Frontal cortex (tissue), 4 donors: ENCODE data around the gene NUP133. TPM values are rescaled to one million over a fixed set of nuclear protein-coding genes. Genes with fewer than 3 reads are reported as not detected.
A peak's percentile ranks its signal among the peaks of the same experiment; 100 is the strongest.
"Not testable (repeated sequence)": the region's sequence is repeated elsewhere in the genome, so short reads cannot be mapped to it uniquely, and the experiment has no call there.

ENCODE experiments used
- DNase-seq, 2 donors: peaks; one replicate each; pipeline ENCODE4 v3.0.0; 2012; ENCODE audit warnings: low spot score in 2 of 2
- FAIRE-seq: peaks from 2 replicates; lab custom pipeline; 2012; peaks lifted over from hg19 to GRCh38; lab: Jason Lieb, UNC
- total RNA-seq: library from RNA; depleted of rRNA; stranded (reverse); fragments of >200 nt; gene quantifications from one replicate; pipeline ENCODE4 v1.2.3, GENCODE V29; 2014
- donor health status: control.
- donor health status: control.
- donor health status: control.

Gene NUP133
- total RNA-seq, 1 donor from 2014 or later: 65.6 TPM

DNA sequence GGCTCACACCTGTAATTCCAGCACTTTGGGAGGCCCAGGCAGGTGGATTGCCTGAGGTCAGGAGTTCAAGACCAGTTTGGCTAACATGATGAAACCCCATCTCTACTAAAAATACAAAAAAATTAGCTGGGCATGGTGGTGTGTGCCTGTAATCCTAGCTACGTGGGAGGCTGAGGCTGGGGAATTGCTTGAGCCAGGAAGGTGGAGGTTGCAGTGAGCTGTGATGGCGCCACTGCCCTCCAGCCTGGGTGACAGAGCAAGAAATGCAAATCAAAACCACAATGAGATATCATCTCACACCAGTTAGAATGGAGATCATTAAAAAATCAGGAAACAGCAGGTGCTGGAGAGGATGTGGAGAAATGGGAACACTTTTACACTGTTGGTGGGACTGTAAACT lies 3.1 kb upstream of the NUP133 start:
- not testable (repeated sequence) for FAIRE-seq, DNase-seq

DNA sequence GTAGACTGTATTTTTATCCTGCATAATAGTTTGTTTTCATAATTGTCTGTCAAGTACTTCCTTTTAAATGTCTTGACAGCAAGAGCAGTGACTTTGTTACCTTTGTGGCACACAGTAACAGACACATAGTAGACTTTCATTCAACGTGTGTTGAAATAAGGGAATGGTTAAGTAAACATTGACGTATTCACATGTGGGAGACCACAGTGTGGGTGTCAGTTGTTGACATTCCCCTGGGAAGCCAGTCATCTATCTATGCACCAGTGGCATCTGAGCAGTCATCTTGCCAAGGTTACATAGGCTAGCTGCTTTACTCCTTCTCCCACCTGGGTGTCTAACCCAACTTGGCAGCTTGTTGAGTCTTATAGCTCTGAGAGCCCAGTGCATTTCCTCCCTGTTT lies 1.4 kb upstream of the NUP133 start:
- DNase-seq (no peak), FAIRE-seq (no peak)

DNA sequence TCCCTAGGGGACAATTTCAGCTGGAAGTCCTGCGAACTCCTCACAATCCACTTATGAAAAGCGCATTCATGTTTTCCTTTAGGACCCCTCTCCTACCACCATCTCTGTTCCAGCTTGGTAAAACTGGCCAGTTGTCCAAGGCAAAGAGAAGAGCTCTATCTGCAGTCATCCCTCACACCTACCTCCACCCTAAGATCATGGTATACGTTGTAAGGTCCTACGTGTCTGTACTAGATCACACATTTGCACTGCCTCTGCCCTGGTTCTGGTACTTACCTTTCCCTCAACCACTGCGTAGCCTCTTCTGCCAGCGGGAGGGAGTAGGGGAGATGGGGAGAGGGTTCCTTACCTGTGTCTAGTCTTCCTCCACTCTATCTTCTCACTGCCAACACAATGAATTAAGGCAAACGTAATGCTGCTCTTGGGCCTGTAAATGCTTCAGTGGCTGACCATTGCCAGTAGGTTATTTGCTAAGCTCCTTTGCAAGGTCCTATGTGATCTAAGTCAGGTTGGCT lies 739 bp upstream of the NUP133 start:
- FAIRE-seq (no peak), DNase-seq (no peak)

DNA sequence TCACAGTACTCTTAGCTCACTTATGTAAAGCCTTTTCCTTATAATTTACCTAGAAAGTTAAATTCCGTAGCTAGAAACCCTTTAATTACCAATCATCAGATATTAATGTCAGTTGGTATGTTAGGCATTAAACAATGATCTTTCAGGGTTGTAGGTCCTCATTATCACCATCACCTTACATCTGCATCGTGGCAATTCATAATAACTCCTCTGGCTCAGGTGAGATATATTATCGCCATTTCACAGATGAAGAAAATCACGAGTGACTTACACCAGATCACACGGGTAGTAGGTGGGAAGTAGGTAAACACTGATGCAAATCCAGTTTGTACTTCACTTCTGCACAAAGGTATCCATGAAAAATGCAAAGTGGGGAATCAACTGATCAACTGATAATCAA lies 639 bp downstream of the NUP133 start:
- no peak for DNase-seq
- FAIRE-seq: no peak

DNA sequence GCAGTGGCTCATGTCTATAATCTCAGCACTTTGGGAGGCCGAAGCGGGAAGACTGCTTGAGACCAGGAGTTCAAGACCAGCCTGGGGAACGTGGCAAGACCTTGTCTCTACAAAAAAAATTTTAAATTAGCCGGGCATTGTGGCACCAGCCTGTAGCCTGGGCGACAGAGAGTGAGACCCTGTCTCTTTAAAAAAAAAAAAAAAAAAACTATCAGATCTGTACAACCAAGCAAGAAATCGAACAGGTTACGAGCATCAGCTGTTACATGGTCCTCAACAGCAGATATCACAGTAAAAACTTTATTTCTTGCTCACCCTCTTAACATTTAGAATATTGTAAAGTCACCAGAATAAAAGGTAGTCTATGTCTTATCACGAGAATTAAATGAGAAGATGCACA lies 1.5 kb downstream of the NUP133 start:
- no peak for DNase-seq

DNA sequence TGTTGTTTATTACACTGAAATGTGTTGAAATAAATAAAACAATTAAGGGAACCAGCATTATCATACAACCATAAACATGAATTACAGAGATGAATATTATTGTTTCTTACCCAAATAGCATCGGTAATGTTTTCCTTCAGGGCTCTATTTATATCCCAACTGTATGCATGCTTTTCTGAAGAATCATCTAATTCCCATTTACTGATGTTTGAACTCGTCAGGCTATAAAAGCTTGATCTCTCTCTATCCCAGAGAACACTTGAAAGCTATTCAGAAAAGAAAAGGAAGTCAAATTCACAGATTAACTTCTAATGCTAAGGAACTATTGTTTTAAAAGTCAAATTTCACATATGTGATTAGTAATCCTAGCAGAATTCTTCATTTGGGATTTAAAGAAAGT lies 12.4 kb downstream of the NUP133 start:
- FAIRE-seq: no peak
- DNase-seq: no peak

More for the DNA sequence above, 1.5 kb downstream of the NUP133 start:
- no peak for FAIRE-seq

DNA sequence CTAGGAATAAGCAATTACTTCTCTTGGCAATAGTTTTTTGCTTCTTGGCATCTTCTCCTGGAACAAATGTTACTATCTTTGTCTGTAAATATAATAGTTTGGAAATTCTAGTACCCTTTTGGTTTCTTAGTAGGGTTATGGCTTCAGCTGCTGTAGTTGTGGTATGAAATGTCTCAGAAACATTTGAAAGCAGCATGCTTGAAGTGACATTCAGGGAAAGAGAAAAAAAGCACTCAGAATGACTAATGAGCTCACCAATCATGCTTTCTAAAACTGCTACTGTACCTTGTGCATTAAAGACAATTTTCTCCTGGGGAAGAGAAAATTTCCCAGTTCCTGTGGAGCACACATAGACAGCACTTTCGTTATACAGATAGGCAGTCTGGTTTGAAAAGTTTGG lies 21.0 kb downstream of the NUP133 start:
- no peak for FAIRE-seq
- DNase-seq: no peak

DNA sequence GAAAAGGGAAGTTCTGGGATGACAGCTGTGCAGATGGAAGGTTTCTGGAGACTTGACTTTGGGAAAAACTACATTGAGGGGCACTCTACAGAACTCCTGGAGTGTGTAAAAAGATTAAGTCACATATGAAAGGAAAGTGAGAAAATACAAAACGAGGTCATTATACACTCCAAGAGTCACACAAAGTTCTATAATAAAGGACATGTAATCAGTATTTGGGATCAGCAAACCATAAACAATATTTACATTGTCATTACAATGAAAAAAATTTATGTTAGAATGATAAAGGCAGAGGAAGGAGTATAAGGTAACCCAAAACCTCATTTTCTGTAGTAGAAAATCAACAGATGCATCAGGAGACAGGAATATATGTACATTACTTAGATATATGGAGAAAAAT lies 22.8 kb downstream of the NUP133 start:
- FAIRE-seq (no peak), DNase-seq (no peak)

DNA sequence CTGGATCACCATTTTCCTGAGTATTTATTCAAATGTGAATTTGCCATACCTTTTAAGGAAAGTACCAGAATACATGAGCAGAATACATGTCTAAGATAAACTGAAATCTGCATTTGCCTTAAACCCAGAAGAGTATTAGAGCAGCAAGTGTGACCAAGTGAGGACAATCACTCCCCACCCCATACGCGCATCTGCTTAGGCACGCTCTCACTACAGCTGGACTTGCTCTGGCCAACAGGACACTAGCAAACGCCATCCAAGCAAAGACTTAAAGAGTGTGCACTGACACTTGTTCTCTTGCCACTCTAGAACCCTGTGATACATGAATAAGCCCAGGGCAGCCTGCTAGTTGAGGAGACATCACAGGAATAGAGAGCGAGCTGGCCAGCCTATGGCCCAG lies 25.6 kb downstream of the NUP133 start:
- DNase-seq (no peak), FAIRE-seq (no peak)

DNA sequence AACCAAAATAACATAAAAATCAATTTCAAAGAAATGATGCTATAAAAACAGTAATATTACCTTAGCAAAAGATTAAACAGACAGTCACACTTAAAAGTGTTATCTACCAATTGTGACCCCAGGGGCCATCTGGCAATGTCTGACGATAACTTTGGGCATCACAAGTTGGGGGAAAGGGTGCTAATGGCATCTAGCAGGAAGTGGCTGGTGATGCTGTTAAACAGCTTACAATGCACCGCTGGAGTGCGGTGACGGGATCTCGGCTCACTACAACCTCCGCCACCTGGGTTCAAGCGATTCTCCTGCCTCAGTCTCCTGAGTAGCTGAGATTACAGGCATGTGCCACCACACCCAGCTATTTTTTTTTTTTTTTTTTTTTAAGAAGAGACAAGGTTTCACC lies 27.6 kb downstream of the NUP133 start:
- DNase-seq (no peak), FAIRE-seq (no peak)

DNA sequence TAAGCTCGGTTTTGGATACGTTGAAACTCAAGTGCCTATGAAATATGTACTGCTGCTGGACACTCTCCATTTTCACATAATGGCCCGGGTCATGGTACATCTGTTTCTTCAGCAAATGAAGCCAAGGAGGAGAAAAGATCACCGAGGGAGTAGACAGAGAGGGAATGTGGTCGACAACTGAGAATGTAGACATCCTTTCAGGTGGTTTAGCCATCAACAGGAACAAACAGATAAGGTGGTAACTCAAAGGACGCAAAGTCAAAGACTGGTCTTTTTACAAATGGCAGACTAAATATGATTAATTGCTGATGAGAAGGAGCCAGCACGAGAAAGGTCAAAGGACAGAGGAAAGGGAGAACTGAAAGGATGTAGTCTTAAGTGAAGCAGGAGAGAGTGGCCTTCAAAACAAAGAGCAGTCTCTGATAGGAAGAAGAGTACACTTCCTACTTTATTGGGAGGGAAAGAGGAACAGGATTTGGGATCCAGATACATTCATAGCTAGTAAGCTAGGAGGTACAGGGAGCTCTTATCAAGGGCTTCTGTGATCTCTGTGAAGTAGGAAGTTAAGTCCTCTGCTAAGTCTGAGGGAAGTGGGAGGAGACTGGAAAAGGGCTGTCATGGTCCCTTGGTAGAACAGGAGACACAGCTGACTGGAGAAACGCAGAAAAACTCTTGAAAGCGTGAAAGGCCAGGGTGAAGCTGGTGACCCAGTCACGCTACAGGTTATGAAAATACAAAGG lies 28.3 kb downstream of the NUP133 start:
- no peak for FAIRE-seq
- no peak for DNase-seq

DNA sequence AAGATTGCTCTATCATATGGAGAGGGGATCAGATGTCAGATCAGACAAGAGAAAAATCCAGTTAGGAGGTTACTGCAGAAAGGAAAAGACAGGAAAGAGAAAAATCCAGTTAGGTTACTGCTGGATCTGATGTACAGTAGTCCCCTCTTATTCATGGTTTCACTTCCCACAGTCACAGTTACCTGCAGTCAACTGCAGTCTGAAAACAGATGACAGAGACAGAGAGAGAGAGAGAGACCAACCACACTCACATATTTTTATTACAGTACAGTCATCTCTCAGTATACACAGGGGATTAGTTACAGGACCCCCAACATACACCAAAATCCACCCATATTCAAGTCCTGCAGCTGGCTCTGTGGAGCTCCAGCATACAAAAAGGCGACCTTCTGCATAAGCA lies 29.3 kb downstream of the NUP133 start:
- FAIRE-seq (no peak), DNase-seq (no peak)

DNA sequence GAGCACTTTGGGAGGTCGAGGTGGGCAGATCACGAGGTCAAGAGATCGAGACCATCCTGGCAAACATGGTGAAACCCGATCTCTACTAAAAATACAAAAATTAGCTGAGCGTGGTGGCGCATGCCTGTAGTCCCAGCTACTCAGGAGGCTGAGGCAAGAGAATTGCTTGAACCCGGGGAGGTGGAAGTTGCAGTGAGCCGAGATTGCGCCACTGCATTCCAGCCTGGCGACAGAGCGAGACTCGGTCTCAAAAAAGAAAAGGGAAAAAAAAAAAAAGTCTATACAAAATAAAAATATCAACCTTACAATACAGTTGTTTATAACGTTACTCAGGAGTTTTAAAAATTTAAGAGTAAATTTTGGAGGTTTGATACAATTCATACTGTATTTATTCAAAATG lies 32.3 kb downstream of the NUP133 start:
- DNase-seq, FAIRE-seq: not testable (repeated sequence)

DNA sequence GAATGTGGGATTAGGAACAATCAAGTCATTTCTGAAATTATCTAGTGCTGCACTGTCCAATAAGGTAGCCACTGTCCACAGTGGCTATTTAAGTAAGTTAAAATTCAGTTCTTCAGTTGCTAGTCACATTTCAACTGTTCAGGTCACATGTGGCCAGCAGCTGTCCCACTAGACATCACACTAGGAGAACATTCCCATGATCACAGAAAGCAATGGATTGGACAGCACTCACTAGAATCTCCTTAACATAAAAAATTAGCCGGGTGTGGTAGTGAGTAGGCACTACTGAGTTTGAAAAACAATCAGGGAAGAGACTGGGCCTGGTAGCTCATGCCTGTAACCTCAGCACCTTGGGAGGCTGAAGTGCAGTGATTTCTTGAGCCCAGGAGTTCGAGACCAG lies 33.6 kb downstream of the NUP133 start:
- FAIRE-seq (no peak), DNase-seq (no peak)

DNA sequence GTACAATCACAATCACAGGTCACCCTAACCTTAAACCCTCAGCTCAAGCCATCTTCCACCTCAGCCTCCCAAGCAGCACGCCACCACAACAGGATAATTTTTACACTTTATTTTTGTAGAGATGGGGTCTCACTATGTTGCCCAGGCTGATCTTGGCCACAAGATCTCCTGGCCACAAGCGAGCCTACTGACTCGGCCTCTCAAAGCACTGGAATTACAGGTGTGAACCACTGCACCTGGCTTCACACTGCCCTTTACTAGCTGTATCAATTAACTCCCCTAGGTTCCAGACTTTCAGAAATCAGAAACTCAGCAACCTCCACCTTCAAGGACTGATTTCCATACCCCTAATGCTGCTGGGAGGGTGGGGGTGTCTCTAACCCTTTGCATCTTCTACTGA lies 37.0 kb downstream of the NUP133 start:
- DNase-seq (no peak), FAIRE-seq (no peak)

DNA sequence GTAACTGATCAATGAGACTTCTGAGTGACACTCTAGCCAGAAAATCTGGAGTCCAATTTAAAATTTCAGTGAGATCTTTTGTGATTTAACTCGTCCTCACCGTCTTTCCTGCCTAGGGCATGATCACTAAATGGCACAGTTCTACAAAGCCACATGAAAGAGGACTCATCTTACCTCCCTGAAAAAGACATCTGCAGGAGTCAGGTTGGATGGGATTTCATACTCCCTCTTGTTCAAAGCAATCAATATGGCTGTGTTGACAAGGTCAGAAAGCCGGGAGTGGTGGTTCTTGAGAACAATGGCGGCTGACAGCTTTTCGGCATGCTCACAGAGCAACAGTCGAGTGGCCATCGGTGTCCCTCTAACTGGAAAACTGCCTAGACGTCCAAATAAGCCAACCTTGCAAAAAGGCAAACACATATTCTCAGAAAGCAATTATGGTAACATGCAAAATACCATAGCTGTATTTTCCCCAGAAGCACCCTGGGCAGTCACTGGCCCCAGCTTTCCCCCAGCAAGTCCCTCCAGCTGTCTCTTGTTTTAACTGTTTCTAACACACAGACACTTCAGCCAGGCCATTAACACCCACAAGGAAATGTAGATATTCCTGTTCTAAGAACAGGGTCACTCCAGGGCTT lies 37.6 kb downstream of the NUP133 start:
- DNase-seq (no peak), FAIRE-seq (no peak)

DNA sequence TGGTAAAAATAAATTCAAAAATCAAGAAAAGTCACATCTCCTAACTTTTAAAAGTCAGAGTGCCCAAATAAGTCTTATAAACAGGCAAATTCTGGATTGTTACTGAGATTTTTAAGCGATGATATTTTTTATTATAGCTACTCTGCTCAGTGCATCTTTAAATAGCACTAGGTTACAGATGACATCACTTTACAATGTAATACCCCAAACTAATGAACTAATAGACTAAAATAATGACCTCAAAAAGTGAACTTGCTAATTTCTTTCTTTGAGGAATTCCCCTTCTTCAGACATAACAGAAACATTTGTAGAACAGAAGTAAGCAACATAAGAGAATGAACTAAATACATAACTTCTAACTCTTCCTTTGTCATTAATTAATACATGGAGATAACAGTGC lies 41.3 kb downstream of the NUP133 start:
- DNase-seq: no peak
- FAIRE-seq: no peak

DNA sequence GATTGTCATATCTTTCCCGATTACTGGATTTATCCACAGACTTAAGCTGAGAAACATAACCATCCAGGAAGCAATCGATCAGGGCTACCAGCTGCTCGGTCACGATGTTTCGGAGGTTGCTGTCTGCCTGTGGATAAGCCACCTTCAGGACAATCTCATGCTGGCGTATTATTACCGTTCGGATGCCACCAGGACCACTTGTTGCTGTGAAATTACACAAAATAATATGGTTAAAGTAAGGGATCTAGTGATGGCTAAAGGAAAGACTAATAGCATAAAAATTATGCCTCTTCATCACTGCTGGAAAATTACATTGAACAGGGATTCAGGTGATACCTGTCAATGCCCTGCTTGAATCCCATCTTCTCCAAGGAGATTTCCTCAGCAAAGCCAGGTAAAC lies 43.5 kb downstream of the NUP133 start:
- FAIRE-seq (no peak), DNase-seq (no peak)

DNA sequence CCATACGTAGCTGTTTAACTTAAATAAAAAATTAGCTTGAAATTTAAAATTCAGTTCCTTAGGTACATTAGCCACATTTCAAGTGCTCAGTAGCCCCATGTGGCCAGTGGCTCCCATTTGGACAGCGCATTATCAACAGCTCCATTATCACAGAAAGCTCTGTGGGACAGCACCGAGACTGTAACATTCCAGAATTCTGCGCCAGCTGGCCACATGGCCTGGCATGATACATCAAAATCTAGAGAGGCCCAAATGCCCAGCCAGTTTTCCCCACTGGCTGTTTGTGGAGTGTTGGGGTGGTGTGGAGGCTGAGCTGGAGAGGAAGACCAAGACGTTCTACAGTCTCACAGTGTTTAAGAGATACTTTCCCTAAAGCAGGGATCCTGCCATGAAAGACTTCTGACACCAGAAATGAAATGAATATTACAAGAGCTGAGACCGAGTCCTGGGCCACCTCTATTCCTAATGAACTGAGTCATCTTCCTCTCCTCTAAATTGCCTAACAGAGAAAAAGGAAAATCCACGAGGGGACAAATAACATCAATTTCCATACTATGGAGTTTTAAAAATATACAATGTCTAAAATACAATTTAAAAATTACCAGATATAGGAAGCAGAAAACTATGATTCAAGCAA lies 47.0 kb downstream of the NUP133 start:
- FAIRE-seq: no peak
- no peak for DNase-seq

DNA sequence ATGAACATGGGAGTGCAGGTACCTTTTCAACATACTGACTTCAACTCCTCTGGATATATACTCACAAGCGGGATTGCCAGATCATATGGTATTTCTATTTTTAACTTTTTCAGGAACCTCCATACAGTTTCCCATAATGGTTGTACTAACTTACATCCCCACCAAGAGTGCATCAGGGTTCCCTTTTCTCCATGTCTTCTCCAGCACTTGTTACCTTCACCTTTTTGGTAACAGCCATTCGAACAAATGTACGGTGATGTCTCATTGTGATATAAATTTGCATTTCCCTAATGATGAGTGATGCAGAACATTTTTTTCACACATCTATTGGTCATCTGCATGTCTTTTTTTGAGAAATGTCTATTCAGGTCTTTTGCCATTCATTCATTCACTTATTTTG lies 48.3 kb downstream of the NUP133 start:
- DNase-seq (no peak), FAIRE-seq (no peak)

DNA sequence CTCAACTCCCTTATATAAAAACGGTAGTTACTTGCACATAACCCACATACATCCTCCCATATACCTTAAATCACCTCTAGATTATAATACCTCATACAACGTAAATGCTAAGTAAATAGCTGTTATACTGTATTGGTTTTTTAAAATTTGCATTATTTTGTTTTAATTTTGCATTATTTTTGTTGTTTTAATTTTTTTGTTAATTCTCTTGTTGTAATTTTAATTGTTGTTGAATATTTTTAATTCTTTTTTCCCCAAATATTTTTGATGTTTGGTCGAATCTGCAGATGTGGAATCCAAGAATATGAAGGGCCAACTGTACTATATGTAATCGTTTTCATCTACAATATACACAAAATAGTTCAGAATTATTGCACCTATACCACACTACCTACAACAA lies 50.7 kb downstream of the NUP133 start:
- peak; percentile 86 for FAIRE-seq
- DNase-seq: no peak
